Parathyroid adenoma (tissue), 2 donors: ENCODE results near the gene IL7R.

ENCODE experiments used
- H2AFZ ChIP-seq: fragments of 300-600 bp; sonication (generic); one replicate; pipeline ENCODE4 v1.7.0; 2017; ENCODE audit warnings: antibody characterized with exemption, mild to moderate bottlenecking
- H3K27ac ChIP-seq: fragments of 300-600 bp; sonication (generic); one replicate; pipeline ENCODE4 v1.7.0; 2017
- H3K27me3 ChIP-seq: fragments of 300-600 bp; sonication (generic); one replicate; pipeline ENCODE4 v1.7.0; 2017; ENCODE audit warnings: low read length; ENCODE audit not compliant: control insufficient read depth, insufficient read depth
- H3K36me3 ChIP-seq: fragments of 300-600 bp; sonication (generic); one replicate; pipeline ENCODE4 v1.7.0; 2017; ENCODE audit warnings: low read length; ENCODE audit not compliant: control insufficient read depth, insufficient read depth
- H3K4me1 ChIP-seq: fragments of 300-600 bp; sonication (generic); one replicate; pipeline ENCODE4 v1.7.0; 2017; ENCODE audit warnings: control low read depth
- H3K4me2 ChIP-seq: fragments of 300-600 bp; sonication (generic); one replicate; pipeline ENCODE4 v1.7.0; 2017; ENCODE audit warnings: low read length
- H3K4me3 ChIP-seq: fragments of 300-600 bp; sonication (generic); one replicate; pipeline ENCODE4 v1.7.0; 2017; ENCODE audit warnings: low read depth, low read length
- H3K79me2 ChIP-seq: fragments of 300-600 bp; sonication (generic); one replicate; pipeline ENCODE4 v1.7.0; 2017; ENCODE audit warnings: control low read depth
- H3K9ac ChIP-seq: fragments of 300-600 bp; sonication (generic); one replicate; pipeline ENCODE4 v1.7.0; 2017; ENCODE audit warnings: mild to moderate bottlenecking
- H3K9me3 ChIP-seq: fragments of 300-600 bp; sonication (generic); one replicate; pipeline ENCODE4 v1.7.0; 2017; ENCODE audit warnings: low read length; ENCODE audit not compliant: control insufficient read depth
- TF ChIP-seq, protein P1 (sequence below): fragments of 300-600 bp; sonication (generic); IDR thresholded peaks from one replicate; pipeline ENCODE4 v1.7.0; 2017; ENCODE audit warnings: antibody characterized with exemption, mild to moderate bottlenecking
- donor health status: primary hyperparathyroidism.

The IL7R gene

DNA sequence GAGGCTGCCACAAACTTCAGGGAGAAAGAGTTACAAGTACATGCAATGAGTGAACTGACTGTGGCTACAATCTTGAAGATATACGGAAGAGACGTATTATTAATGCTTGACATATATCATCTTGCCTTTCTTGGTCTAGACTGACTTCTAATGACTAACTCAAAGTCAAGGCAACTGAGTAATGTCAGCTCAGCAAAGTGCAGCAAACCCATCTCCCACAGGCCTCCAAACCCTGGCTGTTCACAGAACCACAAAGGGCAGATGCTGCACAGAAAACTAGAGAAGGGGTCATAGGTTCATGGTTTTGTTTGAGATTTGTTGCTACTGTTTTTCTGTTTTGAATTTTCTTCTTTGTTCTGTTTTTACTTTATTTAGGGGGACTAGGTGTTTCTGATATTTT lies 21.0 kb downstream of the IL7R start:
- H3K4me2 ChIP-seq: no peak overlapping the region
- H2AFZ ChIP-seq: no peak overlapping the region
- H3K27ac ChIP-seq: no peak overlapping the region
- H3K9me3 ChIP-seq: no peaks in the 10 kb centered on the region
- no peaks in the 10 kb centered on the region for H3K4me1 ChIP-seq
- TF ChIP-seq, protein P1, sequence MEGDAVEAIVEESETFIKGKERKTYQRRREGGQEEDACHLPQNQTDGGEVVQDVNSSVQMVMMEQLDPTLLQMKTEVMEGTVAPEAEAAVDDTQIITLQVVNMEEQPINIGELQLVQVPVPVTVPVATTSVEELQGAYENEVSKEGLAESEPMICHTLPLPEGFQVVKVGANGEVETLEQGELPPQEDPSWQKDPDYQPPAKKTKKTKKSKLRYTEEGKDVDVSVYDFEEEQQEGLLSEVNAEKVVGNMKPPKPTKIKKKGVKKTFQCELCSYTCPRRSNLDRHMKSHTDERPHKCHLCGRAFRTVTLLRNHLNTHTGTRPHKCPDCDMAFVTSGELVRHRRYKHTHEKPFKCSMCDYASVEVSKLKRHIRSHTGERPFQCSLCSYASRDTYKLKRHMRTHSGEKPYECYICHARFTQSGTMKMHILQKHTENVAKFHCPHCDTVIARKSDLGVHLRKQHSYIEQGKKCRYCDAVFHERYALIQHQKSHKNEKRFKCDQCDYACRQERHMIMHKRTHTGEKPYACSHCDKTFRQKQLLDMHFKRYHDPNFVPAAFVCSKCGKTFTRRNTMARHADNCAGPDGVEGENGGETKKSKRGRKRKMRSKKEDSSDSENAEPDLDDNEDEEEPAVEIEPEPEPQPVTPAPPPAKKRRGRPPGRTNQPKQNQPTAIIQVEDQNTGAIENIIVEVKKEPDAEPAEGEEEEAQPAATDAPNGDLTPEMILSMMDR: no peak
- H3K4me3 ChIP-seq: no peak overlapping the region
- H3K27me3 ChIP-seq: no peaks in the 10 kb centered on the region
- no peaks in the 10 kb centered on the region for H3K79me2 ChIP-seq
- H3K36me3 ChIP-seq: no peaks in the 10 kb centered on the region
- H3K9ac ChIP-seq: no peak overlapping the region

DNA sequence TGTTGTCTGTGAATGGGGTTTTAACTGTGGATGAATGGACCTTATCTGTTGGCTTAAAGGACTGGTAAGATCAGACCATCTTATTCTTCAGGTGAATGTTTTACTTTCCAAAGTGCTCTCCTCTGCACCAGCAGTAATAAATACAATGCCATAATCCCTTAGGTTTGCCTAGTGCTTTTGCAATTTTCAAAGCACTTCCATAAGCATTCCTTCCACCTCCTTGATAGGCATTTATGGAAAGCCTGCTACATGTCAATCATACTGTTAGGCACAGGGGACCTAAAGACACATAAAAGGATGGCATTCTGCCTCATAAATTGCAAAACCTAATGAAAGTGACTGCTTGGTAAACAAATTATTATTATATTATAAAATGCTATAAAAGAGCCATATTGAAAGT lies 21.4 kb downstream of the IL7R start:
- Histone ChIP-seq H3K9me3 (no peaks in the 10 kb centered on the region), H3K27me3 (no peaks in the 10 kb centered on the region), H3K4me1 (no peaks in the 10 kb centered on the region), H3K36me3 (no peaks in the 10 kb centered on the region), H3K4me3 (no peak overlapping the region), H3K4me2 (no peak overlapping the region), H2AFZ (no peak overlapping the region), H3K79me2 (no peaks in the 10 kb centered on the region), H3K9ac (no peak overlapping the region), H3K27ac (no peak overlapping the region)
- TF ChIP-seq, protein P1: no peak

GRCh38 chr5:35879096-35879495 lies 22.4 kb downstream of the IL7R start:
- Histone ChIP-seq H3K27ac (no peak overlapping the region), H3K4me2 (no peak overlapping the region)

DNA sequence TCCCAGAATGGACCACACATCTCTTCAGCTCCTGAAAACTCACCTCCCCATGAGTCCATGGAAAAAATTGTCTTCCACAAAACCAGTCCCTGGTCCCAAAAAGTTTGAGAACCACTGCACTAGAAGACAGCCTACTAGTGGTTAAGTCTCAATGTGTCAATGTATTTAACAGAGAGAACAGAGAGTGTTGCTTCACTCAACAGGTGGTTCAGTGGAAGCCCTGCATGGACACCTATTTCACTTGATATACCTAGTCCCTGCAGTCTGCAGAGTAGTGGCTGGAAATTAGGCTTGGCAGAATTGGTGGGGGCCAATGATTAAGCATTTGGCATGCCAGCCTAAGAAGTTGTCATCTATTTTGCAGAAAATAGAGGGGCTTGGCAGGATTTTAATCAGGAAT lies 23.0 kb downstream of the IL7R start:
- TF ChIP-seq, protein P1: no peak
- H3K4me3 ChIP-seq: no peak overlapping the region
- H3K36me3 ChIP-seq: no peaks in the 10 kb centered on the region
- H3K4me2 ChIP-seq: no peak overlapping the region
- H3K27me3 ChIP-seq: no peaks in the 10 kb centered on the region
- no peak overlapping the region for H3K27ac ChIP-seq
- no peaks in the 10 kb centered on the region for H3K4me1 ChIP-seq
- no peaks in the 10 kb centered on the region for H3K79me2 ChIP-seq
- H3K9ac ChIP-seq: no peak overlapping the region
- no peaks in the 10 kb centered on the region for H3K9me3 ChIP-seq
- H2AFZ ChIP-seq: no peak overlapping the region

More at GRCh38 chr5:35879096-35879495, 22.4 kb downstream of the IL7R start:
- no peaks in the 10 kb centered on the region for H3K27me3 ChIP-seq
- H3K4me1 ChIP-seq: no peaks in the 10 kb centered on the region
- H3K4me3 ChIP-seq: no peak overlapping the region
- TF ChIP-seq, protein P1: no peak
- no peak overlapping the region for H2AFZ ChIP-seq
- no peak overlapping the region for H3K9ac ChIP-seq
- no peaks in the 10 kb centered on the region for H3K36me3 ChIP-seq
- no peaks in the 10 kb centered on the region for H3K9me3 ChIP-seq
- no peaks in the 10 kb centered on the region for H3K79me2 ChIP-seq

GRCh38 chr5:35880156-35880555 lies 23.5 kb downstream of the IL7R start:
- TF ChIP-seq, protein P1: no peak
- H3K4me3 ChIP-seq: no peak overlapping the region
- no peak overlapping the region for H3K27ac ChIP-seq
- H2AFZ ChIP-seq: no peak overlapping the region
- H3K4me2 ChIP-seq: no peak overlapping the region
- no peak overlapping the region for H3K9ac ChIP-seq
- H3K79me2 ChIP-seq: no peaks in the 10 kb centered on the region
- H3K27me3 ChIP-seq: no peaks in the 10 kb centered on the region
- H3K4me1 ChIP-seq: no peaks in the 10 kb centered on the region
- H3K36me3 ChIP-seq: no peaks in the 10 kb centered on the region
- no peaks in the 10 kb centered on the region for H3K9me3 ChIP-seq
